ENCODE measurements around the gene C4orf50.
"Not testable (repeated sequence)": the region's sequence is repeated elsewhere in the genome, so short reads cannot be mapped to it uniquely, and the experiment has no call there.

C4orf50 gene

DNA sequence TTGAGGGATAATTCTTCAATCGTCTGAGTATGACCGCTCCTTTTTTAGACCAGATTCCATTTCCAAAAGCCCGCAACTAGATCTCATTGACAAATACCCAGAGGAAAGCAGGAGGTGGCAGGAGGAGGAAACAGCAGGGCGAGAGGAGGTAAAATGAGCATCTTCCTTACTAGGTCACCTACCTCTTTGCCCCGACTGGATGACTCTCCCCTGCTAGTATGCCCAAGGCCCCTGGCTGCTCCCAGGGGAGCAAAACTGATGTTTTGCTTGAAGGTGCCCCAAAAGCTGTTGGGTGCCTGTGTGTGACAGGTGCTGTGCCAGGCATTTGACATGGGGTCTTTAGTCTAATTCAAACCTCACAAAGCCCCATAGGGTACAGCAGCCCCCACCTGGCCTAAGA lies 48.9 kb downstream of the C4orf50 start:
- no peak for DNase-seq (ENCODE audit: low read depth)

DNA sequence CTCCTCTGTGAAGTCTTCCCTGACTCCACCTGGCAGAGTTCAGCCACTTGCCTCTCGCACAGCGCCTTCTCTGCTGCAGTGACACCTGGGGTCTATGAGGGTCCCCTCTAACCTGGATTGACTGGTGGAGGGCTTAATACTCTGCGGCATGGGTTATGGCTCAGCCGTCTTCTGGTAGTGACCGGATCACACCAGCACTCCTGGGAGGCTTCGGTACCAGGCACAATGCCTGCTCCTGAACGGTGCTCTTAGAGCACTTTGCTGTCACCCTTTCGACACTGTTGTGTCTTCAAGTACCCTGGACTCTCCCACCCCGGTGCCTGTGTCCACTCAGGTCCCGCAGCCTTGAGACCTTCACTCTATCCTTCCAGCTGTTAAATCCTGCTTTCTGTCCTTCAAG lies 50.0 kb downstream of the C4orf50 start:
- no peak for DNase-seq (ENCODE audit: low read depth)

DNA sequence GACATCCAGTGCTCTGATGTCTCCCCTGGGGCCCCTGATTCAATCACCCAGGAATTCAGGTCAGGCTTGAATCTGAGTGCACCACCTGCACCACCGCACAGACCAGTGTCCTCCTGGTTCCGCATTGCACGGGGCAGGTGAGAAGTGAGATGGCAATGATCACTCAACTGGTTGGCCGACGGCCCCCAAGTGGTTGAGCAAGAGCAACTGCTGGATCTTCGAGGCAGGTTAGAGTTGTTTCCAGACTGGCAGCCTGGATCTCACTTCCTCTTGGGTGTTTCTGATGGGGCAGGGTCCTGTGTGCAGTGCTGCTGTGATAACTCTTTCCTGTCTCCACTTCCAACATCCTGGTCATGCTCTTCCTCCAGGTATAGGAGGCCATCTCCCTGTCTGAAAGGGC lies 50.4 kb downstream of the C4orf50 start:
- no peak for DNase-seq (ENCODE audit: low read depth)

DNA sequence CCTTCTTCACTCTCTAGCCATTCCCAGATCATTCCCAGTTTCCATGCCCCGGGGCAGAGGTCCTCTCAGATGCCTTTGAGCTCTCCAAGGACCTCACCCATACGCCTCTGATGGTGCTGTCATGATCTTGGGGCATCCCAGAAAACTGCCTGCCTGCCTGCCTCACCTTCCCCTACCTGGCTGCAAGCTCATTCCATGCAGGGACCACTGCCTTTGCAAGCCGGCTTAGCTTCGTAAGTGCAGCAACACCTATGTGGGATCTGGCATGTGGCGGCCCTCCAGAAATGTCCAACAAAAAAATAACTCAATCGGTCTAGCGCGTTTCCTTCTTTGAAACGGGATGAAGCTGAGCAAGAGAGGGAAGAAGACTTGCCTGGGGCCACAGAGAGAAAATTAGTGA lies 53.0 kb downstream of the C4orf50 start:
- no peak for DNase-seq (ENCODE audit: low read depth)

DNA sequence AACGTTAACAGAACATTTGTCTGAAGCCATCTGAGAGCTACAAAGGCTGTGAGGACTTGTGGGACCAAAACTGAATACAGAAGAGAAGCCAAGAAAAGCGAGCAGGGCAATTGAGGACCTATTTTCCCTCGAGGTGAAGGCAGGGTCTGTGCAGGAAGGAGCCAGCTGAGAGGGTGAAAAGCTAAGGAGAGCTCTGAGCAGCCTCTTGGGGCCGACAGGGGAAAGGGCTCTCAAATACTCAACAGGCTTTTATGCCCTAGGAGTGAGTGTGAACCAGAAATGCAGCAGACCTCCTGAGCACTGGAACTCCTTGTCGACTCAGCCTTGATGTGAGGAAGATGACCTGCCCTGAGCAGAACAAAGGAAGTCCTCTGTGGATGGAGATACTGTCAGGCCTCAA lies 54.2 kb downstream of the C4orf50 start:
- DNase-seq (ENCODE audit: low read depth), result no peak

DNA sequence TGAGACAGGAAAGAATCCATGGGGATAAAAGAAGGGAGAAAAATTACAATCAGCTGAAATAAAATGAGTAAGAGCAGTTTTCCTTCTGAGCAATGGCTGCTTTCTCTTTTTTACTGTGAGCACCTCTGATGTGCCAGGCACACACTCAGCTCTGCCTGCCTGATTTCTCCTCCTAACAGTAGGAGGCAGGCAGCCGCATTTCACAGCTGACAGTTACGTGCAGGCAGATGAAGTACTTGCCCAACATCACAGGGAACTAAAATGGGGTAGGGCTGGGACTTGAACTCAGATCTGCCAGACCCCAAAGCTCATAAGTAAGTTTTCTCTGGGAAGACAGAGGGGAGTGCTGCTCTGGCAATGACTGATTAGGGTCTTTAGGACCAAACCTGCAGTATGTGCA lies 54.6 kb downstream of the C4orf50 start:
- DNase-seq (ENCODE audit: low read depth), result no peak

DNA sequence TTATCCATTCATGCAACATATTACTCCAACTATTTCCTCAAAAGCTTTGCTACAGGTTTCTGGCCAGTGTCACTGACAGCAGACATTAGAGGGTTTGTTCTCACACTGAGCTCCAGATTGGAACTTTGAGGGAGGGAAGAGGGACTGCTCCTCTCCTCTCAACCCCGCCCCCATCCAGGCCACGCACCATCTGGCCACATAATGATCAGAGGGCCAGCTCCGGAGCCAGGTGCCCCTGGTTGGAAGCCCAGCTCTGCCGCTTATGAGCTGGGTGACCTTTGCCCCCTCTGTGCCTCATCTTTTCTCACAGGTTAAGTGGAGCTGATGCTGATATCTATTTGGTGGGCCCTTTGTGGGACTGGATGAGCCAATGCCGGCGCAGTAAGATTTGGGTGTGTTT lies 55.8 kb downstream of the C4orf50 start:
- no peak for DNase-seq (ENCODE audit: low read depth)

DNA sequence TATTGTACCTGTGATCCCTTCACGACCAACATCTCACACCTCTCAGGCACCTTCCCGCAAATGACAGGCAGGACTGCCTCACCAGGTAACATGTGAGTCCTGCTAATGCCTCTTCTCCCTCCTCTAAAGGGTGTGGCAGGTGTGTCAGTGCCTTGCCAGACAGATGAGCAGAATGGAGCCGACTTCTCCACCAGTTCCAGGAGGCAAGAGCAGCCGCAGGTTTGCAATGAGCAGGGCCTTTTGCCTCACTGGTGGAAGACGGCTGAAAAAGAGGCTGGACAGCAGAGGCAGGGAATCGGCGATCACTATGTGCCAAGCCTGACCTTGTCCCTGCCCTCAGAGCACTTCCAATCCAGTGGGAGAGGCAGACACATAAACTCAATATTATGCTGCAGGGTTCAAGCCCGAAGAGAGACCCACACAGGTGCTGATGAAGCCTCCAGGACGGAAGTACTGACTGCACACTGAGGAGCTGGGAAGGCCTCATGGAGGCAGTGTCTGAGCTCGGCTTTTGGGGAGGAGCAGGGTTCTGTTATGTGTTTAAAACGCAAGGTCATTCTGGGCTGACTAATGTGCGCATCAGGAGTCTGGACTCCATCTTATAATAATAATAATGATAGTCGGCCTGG lies 57.9 kb downstream of the C4orf50 start:
- DNase-seq (ENCODE audit: low read depth), result no peak

DNA sequence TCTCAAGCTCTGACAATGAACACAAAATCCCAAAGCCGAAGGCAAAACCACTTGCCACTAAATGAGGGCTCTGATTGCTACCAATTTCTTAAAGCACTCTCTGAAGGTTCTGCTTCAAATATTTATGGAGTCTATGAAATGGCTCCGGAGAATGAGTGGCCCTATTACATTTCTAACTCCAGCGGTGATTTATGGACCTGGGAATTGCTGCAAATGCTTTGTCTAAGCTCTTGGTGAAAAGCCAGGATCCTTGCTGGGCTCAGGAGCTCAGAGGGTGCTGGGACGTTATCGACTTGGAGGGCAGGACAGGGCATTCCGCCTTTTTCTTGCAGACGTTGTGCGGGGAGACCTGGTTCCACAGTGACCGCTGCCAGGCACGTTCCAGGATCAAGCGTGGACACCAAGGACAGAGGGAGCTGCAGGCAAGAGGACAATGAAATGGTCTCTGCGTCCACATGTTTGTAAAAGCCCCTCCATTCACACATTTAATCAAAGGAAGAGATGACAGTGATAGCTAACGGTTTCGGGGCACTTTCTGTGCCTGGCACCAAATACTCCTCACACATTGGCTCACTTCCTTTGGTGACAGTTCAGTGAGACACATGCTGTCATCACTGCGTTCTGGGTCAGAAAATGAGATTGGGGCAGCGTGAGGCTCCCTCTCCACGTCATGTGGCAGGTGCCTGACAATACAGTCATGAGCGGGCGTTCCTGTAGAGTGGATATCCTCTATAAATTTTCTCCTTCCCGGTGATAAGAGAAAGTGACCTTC lies 58.8 kb downstream of the C4orf50 start:
- DNase-seq (ENCODE audit: low read depth), result no peak

DNA sequence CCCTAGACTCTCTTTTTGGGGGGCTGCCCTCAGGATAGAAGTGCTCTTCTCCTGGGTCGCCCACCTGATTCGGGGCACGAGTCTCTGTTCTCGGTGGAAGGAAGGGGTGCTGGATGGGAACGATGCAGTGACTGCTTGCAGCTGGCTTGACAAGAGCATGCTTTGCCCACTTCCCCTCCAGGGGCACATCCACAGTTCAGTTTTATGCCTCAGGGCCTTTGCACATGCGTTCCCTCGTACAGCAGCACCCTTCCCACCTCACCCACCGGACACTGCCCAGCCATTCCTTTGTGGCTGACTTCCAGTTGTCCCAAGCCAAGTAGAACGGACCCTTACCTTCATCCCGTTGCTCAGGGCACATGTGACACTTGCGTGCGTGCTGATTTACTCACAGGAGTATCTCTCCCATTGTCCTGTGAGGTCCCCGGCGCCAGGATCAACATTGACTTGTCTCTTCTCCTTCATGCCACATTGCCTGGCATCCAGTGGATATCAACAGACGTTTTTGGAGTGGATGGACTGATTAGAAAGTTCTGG lies 60.0 kb downstream of the C4orf50 start:
- no peak for DNase-seq (ENCODE audit: low read depth)

DNA sequence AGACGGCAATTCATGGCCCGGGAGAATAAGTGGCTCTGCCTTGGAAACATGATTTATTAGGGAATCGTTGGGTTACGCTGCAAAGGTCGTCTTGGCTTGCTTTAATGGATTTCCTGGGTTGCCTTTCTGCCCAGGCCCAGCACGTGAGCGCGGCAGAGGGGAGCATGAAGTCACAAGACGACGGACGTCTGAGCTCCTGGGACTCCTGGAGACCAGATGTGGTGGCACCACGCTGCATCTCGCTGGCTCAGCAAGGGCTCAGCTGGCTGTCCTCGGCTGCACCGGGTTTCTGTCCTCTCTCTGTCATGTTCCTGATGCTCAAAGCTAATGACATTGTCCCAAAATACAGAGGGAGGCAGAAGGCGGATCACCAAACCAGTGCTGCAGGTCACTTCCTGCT lies 61.2 kb downstream of the C4orf50 start:
- no peak for DNase-seq (ENCODE audit: low read depth)

DNA sequence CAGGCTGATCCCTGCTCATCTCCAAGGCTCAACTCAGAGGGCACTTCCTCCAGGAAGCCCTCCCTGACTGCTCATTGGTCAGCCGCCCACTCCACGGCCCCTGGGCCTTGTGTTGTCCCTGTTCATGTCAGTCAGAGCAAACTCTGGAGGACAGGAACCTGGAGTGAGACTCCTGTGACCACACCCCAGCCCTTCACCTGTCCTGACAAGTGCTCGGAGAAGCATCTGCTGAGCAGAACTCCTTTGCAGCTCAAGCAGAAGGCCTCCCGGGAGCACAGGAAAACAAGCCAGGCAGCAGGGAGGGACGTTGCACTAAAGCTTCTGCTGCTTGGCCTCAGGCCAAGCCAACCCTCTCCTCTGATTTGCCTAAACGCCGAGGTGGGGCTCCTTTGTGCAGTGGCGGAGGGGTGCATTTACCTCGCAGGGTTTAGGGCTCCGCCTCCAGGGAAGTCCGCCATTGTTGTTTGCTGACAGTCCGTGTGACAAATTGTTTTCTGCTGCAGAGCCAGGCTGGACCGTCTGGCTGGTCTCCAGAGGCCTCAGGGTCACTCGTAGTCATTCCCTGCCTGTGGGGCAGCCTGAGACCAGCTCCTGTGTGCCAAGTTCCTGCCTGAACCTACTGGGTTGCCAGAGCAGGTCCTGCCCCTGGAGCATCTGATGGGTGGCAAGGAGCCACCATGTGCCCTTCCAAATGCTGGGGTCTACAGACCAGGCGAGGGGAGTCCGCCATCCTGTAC lies 61.8 kb downstream of the C4orf50 start:
- peak; percentile 1 for DNase-seq (ENCODE audit: low read depth)

DNA sequence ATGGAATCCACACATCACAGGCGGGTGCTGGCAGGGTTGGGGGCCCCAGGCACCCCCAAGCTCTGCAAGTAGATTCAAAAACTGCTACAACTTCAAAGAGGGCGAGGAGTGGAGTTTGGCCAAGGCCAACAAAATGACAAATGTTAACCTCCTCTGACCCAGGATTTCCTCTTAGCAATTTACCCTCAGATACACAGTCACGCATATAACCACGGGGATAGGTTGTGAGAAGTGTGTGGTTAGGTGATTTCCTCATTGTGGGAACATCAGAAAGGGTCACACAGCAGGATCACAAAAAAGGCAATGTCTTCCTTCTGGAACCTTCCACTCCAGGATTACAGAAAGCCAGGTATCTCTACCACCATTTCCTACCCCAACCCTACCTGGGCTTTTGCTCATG lies 62.4 kb downstream of the C4orf50 start:
- no peak for DNase-seq (ENCODE audit: low read depth)

DNA sequence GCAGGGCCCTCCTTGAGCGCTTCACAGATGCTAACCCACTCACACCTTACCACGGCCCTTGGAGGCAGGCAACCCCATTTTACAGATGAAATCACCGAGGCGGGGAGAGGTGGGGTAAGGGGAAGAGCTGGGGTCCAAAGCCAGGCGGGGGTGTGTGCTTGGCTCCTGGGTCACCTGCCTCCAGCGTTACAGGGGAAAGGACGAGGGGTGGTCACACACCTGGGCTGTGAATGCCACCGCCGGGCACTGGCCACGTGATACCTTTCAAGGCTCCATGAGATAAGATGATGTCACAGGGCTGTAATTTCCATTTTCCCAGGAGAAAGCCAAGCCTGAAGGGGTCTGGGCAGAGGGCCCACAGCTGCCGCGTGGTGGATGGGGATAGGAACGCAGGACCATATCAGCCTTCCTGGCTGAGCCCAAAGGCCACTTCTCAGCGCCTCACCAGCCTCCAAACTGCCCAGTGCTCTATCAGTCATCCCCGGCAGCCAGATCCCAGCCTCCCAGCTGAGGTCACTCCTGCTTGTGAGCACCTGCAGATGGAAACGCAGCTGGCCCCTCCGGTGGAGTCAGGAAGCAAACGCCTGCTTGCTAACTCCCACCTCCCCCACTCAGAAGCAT lies 62.9 kb downstream of the C4orf50 start:
- no peak for DNase-seq (ENCODE audit: low read depth)

DNA sequence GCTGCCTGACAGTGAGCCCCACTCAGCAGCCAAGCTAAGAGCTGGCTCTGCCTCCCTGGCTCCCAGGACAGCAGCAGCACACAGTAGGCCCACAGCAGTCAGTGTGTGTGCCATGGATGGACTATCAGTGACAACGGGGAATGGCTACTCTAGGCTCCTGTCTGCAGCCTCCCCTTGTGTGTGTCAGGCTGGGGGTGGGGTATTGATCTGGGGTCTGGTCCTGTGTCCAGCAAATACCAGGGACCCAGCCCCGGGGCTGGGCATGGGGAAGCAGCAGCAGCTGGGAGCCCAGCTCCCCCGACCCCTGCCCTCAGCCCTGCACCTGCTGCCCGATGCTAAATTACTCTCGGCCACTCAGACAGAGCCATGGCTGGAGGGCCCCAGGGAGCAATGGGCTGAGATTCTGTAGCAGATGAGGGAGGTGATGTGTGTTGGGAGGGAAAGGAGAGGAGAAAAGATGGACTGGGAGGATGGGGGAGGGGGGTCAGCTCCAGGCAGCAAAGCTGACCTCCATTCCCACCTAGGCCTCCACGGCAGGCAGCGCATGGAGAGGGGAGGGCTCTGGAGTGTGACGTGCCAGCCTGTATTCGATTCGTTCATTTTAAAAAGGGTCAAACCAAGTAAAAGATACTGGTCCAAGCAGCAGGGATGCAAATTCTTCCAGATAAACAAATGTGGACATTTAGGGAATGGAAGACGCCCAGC lies 64.0 kb downstream of the C4orf50 start:
- DNase-seq (ENCODE audit: low read depth), result no peak

DNA sequence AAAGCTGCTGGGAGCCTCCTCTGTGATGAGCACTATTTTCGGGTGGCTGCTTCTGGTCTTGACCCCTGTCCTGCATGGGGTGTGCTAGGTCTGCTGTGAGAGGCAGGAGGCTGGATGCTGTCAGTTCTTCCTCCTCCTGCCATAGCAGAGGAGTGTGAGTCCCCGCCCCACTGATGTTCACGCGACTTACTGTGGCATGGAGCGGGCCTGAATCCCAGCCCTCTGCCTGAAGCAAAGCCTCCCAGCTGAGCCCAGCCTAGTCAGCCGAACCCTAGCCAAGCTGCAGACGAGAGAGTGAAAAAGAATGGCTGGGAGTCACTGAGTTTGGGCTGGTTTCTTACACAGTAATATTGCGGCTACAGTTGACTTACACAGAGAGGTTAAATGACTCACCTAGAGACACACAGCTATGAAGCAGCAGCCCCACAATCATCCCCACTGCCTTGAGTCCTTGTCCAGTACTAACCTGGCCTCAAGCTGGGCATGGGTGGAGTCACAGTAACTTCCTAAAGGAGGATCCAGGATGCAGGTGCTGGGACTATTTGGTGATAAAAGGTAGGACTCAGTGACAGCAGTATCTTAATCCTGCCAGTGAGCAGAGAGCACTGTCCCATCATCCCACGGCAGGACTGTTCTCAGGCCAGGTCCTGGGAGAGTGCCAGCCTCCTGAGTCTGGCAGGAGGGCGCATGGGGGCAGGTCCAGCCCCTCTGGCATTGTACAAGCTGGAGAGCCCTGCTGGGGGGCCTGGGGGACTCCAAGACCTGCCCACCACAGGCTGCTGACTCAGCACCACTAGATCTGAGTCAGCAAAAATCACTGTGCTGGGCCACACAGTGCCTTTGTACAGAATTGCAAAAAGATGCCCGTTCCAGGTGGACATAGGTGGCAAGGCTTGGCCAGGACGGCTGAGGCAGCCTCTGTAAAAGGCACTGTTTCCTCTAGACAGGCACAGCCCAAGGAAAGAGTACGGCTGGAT lies 65.0 kb downstream of the C4orf50 start:
- DNase-seq (ENCODE audit: low read depth), result no peak

DNA sequence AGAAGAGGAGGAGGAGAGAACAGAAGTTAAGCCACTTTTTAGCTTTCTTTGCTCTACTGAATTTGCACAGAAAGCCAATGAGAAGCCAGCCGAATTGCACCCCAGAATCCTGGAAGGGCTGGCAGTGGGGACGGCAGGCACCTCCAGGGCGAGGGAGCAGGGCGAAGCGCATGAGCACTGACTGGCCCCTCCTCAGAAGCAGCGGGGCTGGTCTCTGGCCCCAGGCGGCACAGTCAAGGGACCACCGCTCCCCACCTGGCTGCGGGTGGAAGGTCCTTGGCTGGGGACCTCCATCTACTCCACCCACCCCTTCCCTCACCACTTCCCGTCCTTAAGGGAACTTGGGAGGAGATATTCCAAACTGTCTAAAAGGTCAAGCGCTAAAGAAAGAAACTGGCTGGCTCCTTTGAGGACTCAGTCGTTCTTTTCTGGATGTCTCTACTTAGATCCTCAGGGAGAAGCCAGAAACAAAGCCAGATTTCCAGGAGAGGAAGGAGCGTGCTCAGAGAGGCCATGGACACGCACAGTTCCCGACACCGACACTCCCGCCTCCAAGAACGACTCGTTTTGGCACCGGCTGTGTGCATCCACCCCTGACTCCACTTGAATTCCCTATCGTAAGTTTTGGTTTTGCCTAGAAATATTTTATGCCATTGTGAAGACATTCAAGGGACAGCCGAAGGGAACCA lies 65.8 kb downstream of the C4orf50 start:
- DNase-seq (ENCODE audit: low read depth), result no peak

DNA sequence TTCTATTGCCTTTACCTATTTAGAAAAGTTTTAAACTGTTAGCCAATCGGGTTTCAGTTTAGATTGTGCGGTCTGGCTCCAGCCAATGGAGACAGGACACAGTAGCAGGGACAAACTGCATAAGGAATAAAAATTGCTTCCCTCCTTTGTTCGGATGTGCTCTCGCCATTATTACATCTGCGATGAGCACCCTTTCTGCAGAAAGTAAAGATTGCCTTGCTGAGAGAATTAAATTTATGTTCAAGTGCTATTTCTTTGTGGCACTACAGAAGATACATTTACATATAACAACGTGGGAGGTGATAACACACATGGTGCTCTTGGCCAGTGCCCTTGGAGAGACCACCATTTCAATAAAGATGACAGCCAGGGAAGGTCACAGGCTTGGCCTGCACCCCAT lies 71.6 kb downstream of the C4orf50 start:
- not testable (repeated sequence) for DNase-seq (ENCODE audit: low read depth)

DNA sequence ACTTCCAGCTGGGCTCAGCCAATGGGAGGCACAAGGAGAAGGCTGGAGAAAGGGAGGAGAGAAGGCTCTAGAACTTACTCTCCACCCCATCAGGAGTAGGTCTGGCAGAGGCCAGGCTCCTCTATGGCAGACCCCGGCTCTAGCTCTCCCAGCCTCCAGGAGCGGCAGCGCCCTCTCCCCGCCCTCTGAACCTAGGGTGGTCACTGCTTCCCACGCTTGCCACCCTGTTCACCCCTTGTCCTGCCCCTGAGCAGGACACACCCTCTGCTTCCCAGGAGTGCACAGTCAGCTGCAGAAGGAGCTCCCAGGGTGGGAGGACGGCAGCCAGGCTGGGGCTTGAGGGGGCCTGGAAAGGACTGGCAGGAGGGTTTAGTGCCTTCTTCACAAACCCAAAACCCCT lies 72.3 kb downstream of the C4orf50 start:
- no peak for DNase-seq (ENCODE audit: low read depth)

DNA sequence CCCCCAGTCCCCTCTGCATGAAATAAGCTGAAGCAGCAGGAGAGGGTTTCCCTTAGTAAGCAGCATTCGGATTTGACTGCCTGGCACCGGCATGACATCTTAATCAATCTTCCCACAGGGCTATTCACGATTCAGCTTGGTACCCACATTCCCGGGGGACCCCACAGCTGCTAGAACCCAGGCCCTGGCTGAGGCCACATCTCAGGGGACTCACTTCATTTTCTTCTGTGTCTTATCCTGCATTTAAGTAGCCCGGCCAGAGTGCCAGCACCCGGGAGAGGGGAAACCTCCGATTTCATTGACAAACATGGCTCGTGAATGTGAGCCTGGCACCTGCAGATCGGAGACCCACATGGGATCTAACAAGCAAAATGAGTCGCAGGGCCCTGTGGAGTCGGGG lies 73.1 kb downstream of the C4orf50 start:
- DNase-seq (ENCODE audit: low read depth), result no peak
